Activated CD4-positive, alpha-beta T cell treated with anti-CD3 and anti-CD28 coated beads, Interleukin-2, amount 50 U/mL, for 16 hours (primary cell): ENCODE results near the gene LNX1.
"Not testable (repeated sequence)": the region's sequence is repeated elsewhere in the genome, so short reads cannot be mapped to it uniquely, and the experiment has no call there.

Experiments
- DNase-seq: peaks from one replicate; pipeline ENCODE4 v3.0.0-alpha.2; 2020

The LNX1 gene

GRCh38 chr4:53444954-53445353, 146.3 kb downstream of the LNX1 start:
- no peak for DNase-seq

- no peak for DNase-seq
These were observed 149.7 kb downstream of the LNX1 start for GRCh38 chr4:53441564-53441963.

- no peak for DNase-seq
These were observed 155.0 kb downstream of the LNX1 start for GRCh38 chr4:53436251-53436650.

- peak; percentile 78 for DNase-seq
These were observed 158.5 kb downstream of the LNX1 start for GRCh38 chr4:53432528-53433424.

- peak; percentile 56 for DNase-seq
These were observed 160.2 kb downstream of the LNX1 start for GRCh38 chr4:53431052-53431451.

GRCh38 chr4:53427366-53427765, 163.9 kb downstream of the LNX1 start:
- DNase-seq, result no peak

- no peak for DNase-seq
These were observed 167.0 kb downstream of the LNX1 start for GRCh38 chr4:53424280-53424679.

DNA sequence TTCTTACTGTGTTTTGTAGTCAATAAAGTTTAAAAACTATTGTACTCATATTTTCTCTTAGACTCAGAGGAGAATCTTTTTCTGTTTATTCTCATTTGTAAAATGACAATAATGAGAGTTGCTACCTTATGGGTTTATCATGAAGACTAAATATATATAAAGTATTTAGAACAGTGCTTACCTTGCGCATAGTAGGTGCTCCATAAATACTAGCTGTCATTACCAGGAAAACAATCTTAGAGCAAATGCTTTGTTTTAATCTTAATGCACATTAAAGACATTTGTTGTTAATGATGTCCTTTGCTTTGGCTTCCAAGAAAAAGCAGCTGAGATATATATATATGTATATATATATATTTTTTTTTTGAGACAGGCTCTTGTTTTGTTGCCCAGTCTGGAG, 168.9 kb downstream of the LNX1 start:
- DNase-seq, result no peak

DNA sequence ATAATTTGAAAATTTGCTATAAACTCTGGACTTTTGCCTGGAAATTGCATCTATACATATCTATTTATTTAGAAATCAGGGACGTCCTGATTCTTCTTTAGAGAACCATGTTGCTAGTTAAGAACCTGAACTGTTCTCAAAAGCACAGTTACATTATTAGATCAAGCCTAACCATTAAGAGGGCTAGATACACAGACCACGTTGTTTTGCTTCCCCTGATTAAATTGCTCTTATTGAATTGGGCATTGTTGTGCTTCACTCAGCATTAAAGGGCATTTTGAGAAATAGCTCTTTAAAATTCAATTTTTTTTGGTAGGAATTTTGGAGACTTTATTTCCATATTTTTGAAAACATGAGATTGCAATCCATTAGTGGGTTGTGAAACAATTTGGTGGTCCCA, 169.5 kb downstream of the LNX1 start:
- DNase-seq, result no peak

DNA sequence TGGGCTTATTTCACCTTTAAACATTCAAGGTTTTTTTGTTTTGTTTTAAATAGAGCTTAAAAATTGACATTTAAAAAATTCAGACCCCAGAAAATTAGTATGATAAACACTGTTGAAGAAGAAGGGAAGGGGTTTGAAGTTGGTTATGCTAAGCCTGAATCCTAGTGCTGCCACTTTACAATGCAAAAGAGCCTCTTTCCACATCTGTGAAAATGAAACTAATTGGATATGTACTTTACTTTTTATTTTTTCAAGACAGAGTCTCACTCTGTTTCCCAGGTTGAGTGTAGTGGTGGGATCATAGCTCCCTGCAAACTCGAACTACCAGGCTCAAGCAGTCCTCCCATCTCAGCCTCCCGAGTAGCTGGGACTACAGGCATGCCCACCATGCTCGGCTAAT, 172.1 kb downstream of the LNX1 start:
- DNase-seq, result no peak

DNA sequence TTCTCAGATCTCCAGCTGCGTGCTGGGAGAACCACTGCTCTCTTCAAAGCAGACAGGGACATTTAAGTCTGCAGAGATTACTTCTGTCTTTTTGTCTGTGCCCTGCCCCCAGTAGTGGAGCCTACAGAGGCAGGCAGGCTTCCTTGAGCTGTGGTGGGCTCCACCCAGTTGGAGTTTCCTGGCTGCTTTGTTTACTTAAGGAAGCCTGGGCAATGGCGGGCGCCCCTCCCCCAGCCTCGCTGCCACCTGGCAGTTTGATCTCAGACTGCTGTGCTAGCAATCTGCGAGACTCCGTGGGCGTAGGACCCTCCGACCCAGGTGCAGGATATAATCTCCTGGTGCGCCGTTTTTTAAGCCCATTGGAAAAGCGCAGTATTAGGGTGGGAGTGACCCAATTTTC, 181.8 kb downstream of the LNX1 start:
- DNase-seq, result not testable (repeated sequence)
